EL (cell line): ENCODE data around the gene SDCBP2.

Experiments used
- DNase-seq: peaks from one replicate; pipeline ENCODE4 v3.0.0-alpha.2; 2016

SDCBP2 gene

DNA sequence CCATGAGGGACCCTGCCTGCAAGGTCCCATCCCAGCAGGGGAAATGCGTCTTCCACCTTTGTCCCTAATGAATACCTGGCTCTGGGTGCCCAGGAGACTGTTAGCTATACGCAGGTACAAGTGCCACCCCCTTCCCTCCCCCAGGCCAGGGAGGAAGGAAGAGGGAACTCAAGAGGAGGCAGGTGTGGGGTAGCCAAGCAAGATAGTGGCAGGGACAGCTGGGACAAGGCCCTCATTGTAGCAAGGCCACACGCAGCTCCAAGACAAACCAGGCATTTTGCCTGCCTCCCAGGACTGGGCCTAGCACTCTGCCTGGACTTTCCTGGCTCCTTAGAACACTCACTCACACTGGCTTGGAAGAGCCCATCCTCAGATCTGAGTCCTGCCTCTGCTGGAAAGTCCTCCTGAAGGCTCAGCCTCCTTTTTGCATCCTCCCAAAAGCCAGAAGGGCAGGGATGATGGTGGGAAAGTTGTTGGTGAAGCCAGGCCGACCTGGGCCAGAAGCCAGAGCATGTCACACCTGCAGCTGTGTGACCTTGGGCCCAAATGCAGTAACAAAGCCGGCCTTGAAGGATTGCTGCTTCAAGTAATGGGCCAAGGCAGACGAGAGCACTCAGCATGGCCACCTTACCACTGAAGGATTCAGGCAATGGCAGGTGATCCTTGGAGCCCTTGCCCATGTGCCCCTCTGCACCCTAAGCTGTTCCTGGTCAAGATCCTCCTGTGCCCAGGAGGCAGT is 35.1 kb downstream of the SDCBP2 start:
- no peak for DNase-seq

DNA sequence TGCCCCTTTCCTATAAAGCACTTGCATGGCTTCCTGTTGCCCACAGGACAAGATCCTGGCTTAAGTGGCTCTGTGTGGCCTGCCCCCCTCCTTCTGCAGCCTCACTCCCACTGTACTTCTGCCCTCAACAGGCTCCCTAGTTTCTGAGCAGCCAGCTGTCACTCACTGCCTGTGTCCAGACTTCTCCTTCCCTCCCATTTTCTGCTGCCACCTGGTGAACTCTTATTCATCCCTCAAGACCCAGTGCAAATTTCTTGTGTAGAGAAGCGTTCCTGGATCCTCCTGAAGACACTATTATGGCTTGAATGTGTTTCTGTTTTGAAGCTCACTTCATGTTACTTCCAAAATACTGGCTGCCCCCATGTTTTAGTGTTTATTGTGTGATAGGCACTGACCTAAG is 36.3 kb downstream of the SDCBP2 start:
- no peak for DNase-seq

DNA sequence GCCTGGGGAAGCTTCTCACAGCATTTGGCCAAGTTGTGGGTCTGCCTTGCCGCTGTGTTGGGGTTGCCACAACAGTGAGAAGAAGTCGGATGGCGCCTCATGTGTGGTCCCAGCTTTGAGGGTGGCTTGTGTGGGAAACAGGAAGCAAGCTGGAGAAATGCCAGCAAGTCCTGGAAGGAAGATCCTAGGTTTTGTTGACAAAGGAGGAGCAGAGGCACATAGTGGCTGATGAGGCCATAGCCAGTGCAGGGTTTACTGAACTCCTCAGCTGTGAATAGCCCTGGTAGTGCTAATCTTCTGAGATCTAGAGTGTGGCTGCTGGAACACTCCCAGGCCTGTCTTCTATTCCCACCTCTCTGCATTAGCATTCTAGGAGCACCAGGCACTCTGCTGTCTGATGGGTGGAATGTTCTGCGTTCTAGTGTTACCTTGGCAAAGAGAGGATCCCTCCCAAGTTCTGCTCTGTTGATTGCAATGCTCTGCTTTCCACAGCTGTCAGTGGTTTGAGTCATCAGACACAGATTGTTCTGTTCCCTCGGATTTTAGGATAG is 37.7 kb downstream of the SDCBP2 start:
- DNase-seq = peak; percentile 10

DNA sequence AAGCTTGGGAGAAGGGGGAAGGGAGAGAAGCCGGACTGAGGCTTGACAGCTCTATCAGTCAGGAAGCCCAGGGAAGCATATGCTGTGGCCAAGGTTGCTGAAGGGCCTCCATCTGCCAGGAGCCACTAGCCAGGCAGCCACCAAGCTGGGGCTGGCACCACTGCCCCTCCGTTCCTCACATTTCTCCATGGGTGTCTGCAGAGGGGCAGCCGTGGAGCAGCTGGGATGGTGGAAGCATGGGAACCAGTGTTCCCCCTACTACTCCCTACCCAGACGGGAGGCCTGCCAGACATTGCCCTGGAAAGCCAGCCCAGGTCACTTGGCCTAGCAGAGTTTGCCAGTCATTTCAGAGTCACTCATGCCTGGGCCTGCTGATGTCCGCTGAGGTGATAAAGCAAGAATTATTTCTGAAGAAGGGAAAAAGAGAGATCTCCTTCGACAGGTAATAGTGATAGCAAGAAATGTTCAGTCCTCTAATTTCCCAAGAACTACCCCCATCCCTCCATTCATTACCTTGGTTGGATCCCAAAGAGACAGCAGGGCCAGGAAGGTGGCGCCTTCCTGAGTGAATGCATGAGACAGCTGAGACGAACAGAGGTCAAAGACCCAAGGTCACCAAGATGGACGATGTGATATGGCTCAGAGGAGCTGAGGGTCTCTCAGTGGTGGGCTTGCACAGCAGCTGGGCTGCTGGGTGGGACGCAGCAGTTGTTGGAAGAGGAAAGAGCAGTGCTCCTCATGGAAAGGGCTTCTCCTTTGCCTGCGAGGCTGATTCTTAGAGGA is 41.0 kb downstream of the SDCBP2 start:
- DNase-seq = no peak

DNA sequence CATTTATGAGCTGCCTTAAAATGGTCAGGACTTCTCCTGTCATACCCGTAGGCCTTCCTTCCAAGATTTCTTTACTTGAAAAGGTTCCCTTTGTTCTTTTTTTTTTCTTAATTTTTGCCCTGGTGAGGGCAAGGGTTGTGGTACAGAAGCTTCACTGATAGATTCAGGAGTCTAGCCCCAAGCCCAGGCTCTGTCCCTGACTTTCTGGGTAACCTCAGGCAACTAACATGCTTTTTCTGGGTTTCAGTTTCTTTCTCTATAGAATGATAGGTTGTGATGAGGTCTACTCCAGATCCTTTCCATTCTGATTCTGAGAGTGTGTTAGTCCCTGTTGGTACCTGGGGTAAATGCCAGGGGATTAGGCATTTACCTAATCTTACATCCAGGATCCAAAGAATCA is 41.6 kb downstream of the SDCBP2 start:
- DNase-seq = no peak

DNA sequence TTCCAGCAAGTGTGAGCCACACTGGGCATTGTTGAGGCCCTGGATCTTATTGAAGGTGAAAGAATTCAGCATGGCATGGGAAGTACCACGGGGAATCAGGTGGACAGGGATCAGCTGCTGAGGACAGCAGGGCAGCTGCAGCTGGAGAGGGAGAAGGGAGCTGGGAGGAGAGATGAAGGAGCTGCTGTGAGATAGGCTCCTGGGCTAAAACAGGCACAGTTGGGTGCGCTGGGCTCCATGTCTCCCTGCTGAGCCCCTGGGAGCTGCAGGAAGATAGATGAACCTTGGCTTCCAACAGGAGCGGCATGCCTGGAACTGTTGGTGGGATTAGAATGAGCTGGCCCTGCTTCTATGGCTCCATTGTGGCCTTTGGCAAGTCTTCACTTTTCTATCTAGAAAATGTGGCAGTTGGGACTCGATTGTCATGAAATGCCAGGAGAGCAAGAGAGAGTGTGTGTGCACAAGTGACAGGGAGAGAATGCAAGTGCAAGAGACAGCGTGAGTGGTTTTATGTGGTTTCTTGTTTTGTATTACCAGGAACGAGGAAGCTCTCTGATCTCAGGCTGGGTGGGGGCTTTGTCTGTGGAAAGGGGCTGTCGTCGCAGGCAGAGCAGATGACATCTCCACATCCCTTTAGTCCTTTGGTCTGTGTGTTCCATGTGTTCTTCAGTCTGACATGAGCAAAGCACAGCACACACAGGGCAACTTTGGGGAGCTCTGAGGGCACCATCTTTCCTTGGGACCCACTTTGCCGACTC is 42.5 kb downstream of the SDCBP2 start:
- DNase-seq = no peak

DNA sequence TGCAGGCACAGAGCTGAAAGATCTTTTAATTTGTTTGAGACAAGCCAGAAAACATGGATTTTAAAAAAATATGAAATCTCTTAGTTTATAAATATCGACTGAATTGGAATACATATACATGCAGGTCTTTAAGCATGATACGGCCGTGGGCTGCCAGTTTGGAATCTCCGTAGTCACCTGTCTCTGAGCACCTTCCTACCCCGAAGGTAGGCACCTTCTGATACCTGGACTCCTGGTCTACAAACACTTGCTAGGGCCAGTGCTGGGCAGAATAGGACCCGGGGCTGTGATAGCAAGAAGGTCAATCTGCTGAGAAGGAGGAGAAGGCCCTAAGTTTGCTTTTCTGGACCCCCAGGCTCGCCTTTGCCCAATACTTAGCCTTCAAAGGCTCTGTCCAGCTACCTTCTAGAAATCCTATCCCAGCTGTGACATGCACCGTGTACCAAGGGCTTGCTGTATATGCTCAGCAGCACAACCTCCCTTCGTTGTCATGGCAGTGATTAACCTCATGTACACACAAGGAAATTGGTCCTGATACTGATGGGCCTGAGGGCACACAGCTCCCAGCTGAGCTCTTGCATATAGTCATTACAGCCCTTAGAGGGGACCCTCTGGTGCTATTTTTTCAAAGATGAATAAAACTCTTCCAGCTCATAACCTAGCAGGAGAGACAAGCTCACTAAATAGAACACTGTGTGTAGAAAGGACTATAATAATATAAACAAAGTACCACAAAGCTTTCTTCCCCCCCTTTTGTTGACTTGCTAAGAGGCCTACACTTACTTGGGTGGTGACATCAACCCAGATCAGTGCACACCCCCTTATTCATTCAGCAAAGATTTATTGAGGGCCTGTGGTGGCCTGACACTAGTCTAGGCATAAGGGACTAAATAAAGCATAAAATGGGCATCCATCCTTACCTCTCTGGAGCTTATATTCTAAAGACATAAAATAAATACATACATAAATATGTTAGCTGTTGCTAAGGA is 45.1 kb downstream of the SDCBP2 start:
- DNase-seq = no peak

DNA sequence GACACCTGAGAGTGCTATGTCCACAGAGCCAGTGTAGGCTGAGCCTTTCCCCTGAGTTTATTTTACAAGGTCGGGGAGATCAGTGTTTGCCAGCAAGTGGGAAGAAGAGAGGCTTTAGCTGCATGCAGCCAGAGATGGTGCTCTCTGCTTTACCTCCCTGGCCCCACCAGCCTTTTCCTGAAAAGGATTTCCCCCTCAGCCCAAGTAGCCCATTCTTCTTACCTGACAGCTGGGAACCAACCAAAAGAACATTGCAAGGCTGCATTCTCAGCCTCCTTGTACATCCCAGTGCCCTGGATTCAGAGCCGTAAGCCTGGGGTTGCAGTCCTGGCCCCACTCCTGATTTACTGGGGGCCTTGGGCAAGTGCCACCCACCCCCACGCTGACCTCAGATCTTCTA is 46.0 kb downstream of the SDCBP2 start:
- DNase-seq = no peak

DNA sequence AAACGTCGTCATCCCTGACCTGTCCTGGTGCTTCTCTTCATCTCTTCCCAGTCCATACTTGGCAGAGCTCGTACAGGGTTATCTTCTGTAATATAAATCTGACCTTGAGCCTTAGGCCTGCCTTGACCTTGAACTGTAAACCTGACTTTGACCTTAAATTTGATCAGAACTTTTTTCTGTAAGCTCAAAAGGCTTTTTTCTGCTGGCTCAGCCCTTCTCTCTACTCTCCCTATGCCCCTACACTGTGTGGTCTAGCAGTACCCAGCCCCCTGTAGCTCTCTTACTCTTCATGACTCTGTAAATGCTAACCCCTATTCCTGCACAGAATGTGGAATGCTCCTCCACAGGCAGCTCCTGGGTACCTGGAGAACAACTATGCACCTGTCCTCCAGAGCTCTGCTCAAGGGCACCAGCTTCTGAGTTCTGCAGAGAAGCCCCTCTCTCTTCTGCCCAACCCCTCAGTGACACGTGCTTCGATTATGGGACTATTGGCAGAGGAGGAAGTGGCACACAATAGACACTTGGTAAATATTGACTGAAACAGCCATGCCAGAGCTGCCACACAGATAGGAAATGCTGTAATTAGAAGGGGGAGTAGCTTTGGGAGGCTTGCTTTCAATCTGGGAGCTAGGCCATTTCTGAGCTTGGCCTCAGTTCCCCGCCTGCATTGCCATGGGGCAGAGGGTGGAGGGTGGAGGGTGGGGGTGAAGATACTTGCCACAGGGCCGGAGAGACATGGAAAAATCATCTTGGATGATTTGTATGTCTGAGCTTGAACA is 47.5 kb downstream of the SDCBP2 start:
- DNase-seq = no peak

DNA sequence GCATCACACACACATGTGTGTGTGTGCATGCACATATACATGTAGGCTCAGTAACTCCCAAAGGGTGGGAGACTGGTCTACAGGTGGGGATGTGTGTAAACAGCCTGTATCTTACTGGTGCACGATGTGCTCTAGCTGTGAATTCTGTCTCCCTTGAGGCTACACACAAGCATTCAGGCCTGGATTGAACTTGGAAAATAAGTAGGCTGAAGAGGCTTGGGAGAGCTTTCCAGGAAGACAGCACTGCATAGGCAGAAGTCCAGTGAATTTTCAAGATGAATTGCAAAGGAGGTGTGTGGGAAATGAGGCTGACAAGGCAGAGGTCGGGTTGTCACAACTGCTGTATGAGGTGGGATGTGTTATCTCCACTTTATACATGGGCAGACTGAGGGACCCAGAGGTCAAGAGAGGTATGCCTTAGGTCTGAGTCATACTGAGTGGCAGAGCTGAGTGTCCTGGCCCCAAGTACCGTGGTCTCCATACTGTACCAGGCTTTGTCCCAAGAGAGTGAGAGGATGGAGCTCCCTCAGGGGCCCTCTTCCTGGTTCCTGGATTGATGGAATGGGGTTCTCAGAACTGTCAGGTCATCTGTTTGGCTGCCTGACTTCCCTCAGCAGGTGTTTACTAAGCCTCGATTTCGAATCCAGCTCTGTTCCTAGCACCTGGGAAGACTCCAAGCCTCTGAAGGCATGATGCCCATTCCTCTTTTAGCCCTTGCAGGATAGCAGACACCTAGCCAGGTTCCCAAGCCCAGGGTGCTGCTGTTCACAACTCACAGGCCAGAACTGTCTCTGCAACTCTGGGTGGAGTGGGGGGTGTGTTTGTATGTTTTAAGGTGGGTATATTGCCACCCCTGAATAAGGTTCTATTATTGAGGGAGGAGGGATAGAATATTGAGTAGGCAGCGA is 48.5 kb downstream of the SDCBP2 start:
- peak; percentile 42 for DNase-seq

DNA sequence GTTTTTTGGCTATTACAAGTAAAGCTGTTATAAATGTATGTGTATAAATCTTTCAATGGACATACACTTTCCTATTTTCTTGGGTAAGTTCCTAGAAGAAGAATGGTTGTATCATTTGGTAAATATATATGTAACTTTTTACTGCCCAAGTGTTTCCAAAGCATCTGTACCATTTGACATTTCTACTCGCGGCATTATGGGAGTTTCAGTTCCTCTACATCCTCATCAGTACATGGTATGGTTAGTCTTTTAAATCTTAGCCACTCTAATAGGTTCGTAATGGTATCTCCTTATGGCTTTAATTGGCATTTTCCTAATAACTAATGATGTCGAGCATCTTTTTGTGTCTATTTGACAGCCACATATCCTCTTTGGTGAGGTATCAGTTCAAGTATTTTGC is 49.9 kb downstream of the SDCBP2 start:
- no peak for DNase-seq

DNA sequence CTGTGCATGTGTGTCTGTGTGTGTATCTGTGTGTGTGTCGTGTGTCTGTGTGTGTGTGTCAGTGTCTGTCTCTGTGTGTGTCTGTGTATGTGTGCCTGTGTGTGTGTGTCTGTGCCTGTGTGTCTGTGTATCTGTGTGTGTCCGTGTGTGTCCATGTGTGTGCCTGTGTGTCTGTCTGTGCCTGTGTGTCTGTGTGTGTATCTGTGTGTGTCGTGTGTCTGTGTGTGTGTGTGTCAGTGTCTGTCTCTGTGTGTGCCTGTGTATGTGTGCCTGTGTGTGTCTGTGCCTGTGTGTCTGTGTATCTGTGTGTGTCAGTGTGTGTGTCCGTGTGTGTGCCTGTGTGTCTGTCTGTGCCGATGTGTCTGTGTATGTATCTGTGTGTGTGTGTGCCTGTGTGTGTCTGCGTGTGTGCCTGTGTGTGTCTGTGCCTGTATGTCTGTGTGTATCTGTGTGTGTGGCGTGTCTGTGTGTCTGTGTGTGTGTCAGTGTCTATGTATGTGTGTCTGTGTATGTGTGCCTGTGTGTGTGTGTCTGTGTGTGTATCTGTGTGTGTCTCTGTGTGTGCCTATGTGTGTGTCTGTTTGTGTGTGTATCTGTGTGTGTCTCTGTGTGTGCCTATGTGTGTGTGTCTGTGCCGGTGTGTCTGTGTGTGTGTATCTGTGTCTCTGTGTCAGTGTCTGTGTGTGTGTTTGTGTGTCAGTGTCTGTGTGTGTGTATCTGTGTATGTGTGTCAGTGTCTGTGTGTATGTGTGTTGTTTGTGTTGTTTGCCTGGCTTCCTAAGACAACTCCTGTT is 51.2 kb downstream of the SDCBP2 start:
- DNase-seq = no peak

DNA sequence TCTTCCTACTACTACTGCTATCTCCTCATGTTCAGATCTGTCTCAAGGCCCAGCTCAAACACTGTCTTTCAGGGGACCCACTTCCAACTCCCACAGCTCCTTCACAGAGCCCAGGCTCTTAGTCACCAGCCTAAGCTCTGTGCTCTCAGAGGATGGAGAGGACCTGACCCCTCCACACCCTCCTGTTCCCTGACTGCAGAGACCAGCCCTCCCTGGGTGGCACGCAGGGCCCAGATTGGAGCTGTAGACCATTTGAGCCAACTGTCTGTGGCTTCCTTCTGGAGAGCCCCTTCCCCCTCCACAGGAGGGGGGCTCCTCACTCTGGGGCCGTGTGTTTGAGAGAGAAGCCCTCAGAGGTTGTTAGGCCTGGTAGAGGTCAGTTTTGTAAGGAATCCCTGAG is 53.0 kb downstream of the SDCBP2 start:
- DNase-seq = no peak

DNA sequence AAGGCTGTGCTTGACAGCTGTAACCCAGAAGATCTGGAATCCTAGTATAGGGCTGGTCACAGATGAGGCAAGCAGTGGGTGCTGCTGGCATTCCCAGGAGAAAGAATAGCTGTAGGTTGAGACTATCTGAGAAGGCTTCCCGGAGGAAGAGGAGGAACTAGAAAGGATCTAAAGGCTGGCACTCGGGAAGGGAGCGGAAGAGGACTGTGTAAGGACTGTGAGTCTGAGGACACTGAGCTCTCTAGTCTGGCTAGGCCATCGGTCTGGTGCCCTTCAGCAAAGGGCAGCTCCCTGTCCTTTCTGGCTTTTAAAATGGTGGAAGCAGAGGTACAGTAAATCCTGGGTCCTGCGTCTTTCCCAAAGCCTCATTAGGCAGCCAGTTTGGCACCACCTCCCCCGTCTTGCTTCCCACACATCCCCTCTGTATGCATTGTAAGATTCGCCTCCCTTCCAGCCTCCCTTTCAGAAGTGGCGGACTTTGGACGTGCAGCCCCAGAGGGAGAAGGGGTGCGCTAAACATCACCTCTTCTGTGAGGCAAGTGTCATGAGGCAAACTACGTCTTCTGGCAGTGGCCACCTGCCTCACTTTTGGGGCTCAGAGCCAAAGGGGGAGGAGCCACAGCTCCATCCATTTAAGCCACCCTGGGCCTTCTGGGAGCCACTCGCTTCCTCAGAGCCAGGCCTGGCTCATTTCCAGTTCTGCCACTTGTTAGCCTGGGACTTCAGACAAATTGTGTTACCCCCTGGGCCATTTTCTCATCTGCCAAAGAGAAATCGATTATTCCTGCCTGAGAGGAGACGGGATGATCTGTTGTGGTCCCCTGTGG is 54.2 kb downstream of the SDCBP2 start:
- no peak for DNase-seq

DNA sequence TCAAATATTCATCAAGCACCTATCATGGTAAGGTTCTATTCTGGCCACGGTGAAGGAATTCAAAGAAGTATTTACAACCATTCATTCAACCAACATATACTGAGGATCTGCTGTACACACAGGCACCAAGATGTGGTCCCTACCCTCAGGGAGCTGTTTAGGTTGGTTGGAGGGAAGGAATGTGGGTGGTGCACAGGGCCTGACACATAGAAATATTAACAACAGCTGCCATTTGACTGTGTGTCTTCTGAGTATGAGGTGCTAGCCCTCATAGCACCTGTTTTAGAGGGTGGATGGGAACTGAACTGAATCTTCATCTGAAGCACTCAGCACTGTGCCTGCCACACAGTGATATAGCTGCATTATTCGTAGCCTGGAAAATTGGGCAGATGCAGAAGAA is 55.6 kb downstream of the SDCBP2 start:
- DNase-seq = no peak

DNA sequence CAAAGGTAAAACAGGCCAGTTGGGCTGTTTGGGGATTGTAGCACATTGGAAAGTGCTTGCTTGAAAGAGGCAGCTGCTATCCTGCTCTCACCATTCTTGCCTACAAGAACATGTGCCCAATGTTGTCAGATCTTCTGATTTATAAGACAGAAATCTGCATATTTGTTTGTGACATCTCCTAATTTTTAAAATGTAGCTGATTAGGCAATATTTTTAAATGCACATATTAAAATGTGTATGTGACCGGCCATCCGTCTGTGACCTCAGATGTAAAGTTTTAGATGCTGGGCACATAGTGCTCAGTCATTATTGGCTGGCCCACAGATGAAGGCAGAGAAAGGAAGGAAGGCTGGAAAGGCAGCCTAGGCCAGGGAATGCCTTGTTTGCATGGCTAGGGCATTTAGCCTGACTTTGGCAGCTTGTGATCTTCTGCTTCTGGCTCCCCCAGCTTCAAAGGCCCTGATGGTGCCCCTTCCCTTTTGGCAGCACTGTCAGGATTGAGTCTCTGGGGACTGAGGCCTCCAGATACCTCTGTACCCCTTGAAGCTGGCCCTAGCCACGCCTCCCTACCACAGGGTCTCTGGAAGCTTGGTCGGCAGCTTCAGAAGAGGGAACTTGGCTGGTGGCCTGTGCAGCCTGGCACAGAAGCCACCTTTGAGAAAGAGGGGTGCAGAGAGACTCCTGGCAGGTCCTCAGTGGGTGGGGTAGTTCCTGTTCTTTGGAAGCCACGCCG is 56.4 kb downstream of the SDCBP2 start:
- DNase-seq = no peak

DNA sequence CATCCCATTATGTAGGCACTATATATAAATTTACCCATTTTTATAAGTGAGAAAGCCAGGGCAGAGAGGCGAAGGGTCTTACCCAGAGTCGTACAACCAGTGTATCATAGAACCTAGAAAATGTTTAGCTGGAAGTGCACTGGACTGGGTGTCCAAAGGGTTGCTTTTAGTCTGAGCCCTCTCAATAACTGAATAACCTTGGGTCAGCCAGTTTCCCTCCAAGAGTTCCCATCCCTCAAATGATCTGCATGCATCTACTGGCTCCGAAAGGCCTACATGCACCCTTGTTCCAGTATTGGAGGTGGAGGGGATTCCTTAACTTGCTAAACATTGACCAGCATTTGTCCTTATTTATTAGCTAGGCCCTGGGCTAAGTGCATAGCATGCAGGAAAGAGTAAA is 59.1 kb downstream of the SDCBP2 start:
- no peak for DNase-seq

DNA sequence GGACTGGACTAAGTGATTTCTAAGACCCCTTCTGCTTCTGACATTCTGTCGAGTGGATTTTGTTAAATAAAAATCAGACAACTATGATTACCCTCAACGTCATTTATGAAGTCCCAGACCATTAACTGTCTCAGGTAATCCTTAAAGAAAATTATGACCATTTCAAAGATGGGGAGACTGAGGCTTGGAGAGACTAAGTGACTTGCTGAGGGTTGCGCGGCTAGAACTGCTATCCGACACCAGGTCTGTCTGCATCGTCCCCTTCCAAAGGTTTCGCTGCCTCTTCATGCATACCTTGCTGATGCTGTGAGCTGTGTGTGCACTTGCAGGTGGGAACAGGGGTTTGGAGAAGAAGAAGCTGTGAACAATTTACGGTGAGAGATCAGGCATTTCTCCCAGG is 59.7 kb downstream of the SDCBP2 start:
- no peak for DNase-seq
